ENCODE measurements around the gene IGSF6.
A peak's percentile ranks its signal among the peaks of the same experiment; 100 is the strongest.

The IGSF6 gene

DNA sequence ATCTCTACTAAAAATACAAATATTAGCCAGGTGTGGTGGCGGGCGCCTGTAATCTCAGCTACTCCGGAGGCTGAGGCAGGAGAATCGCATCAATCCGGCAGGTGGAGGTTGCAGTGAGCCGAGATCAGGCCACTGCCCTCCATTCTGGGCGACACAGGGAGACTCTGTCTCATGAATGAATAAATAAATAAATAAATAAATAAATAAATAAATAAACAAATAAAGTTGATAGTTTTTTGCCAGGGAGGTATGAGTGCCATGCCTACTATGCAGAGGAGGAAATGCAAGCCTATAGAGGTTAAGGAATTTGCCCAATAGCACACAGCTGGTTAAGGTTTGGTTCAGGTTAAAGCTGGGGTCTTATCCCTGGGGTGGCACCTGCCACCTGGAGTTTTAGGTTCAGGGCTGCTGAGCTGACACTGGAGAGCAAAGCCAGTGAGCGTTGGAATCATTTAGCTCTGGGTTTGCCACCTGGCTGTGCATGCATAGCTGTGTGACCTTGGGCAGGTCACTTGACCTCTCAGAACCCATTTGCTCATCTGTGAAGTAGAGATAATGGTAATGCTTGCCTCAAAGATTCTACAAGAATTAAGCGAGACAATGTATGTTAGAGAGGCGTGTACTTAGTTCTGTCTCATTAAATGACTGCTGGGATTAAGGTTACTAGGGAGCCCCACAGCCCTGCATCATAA is 12.5 kb upstream of the IGSF6 start:
- TF ChIP-seq, protein P1, sequence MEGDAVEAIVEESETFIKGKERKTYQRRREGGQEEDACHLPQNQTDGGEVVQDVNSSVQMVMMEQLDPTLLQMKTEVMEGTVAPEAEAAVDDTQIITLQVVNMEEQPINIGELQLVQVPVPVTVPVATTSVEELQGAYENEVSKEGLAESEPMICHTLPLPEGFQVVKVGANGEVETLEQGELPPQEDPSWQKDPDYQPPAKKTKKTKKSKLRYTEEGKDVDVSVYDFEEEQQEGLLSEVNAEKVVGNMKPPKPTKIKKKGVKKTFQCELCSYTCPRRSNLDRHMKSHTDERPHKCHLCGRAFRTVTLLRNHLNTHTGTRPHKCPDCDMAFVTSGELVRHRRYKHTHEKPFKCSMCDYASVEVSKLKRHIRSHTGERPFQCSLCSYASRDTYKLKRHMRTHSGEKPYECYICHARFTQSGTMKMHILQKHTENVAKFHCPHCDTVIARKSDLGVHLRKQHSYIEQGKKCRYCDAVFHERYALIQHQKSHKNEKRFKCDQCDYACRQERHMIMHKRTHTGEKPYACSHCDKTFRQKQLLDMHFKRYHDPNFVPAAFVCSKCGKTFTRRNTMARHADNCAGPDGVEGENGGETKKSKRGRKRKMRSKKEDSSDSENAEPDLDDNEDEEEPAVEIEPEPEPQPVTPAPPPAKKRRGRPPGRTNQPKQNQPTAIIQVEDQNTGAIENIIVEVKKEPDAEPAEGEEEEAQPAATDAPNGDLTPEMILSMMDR (IDR thresholded peaks at IDR 0.05; ENCODE audit: insufficient read depth, missing control alignments): no peak
- FAIRE-seq (no peak), DNase-seq (ENCODE audit: insufficient read length, low spot score) (no peak)

- DNase-seq (ENCODE audit: insufficient read length, low spot score) (no peak), FAIRE-seq (no peak)
- TF ChIP-seq, protein P1 (IDR thresholded peaks at IDR 0.05; ENCODE audit: insufficient read depth, missing control alignments): no peak
Observed at GRCh38 chr16:21663889-21664647, 11.7 kb upstream of the IGSF6 start, which contains the start of gene OTOA. OTOA (plus strand) TSS chr16:21663968; CDS start chr16:21678515, 14,547 bp downstream.

DNA sequence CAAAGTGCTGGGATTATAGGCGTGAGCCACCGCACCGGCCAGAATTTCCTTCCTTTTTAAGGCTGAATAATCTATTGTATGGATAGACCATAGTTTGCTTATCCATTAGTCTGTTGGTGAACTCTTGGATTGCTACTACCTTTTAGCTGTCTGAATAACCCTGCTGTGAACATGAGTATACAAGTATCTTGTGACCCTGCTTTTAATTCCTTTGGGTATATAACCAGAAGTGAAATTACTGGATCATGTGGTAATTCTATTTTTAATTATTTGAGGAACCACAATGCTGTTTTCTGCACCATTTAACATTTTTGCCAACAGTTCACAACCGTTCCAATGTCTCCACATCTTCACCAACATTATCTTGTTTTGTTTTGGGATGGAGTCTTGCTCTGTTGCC is 6.7 kb upstream of the IGSF6 start:
- DNase-seq (ENCODE audit: insufficient read length, low spot score) (no peak), FAIRE-seq (no peak)
- TF ChIP-seq, protein P1 (IDR thresholded peaks at IDR 0.05; ENCODE audit: insufficient read depth, missing control alignments): no peak

- TF ChIP-seq, protein P1 (IDR thresholded peaks at IDR 0.05; ENCODE audit: insufficient read depth, missing control alignments): peak; percentile 76
- DNase-seq (ENCODE audit: insufficient read length, low spot score): no peak
- no peak for FAIRE-seq
Observed at GRCh38 chr16:21656795-21657768, 4.7 kb upstream of the IGSF6 start.

DNA sequence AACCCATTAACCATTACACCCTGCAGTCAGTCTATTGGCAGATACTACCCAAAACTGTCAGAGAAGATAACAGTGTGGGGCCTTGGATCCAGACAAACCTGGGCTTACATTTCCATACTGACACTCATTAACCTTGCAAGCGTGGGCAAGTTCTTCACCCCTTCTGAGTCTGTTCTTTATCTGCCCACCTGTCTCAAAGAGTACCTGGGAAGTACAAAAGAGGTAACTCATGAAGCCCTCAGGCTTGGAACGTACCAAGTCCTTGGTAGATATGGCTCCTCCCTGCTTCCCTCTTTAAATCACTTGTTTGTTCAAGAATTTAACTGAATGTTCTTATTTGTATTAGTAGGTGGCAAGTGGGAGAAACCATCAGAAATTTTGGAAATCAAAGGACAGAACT is 2.5 kb upstream of the IGSF6 start:
- DNase-seq (ENCODE audit: insufficient read length, low spot score) (no peak), FAIRE-seq (no peak)
- TF ChIP-seq, protein P1 (IDR thresholded peaks at IDR 0.05; ENCODE audit: insufficient read depth, missing control alignments): no peak

- TF ChIP-seq, protein P1 (IDR thresholded peaks at IDR 0.05; ENCODE audit: insufficient read depth, missing control alignments): no peak
- no peak for FAIRE-seq
- DNase-seq (ENCODE audit: insufficient read length, low spot score): no peak
Observed at GRCh38 chr16:21654466-21654865, 2.1 kb upstream of the IGSF6 start.

Data from D721Med (cell line).